A549 (cell line): ENCODE data around the gene PSG1. TPM values are rescaled to one million over a fixed set of nuclear protein-coding genes. Genes with fewer than 3 reads are reported as not detected.
"Not testable (repeated sequence)": the region's sequence is repeated elsewhere in the genome, so short reads cannot be mapped to it uniquely, and the experiment has no call there.

Source experiments
- ATAC-seq, 2 experiments: fragments of 200-7000 bp in 1 of 2; fragments of >200 bp in 1 of 2; cut with Nextera tagmentation in 1 of 2; cut with Tn5 transposase in 1 of 2; 3 replicates each; pipeline versions ENCODE4 v1.8.0 to v1.9.1; 2018 to 2020; ENCODE audit warnings: mild to moderate bottlenecking in 1 of 2, moderate library complexity in 1 of 2
- CTCF ChIA-PET: fragments of 300-600 bp; sonication (Branson Sonifier 250); formaldehyde crosslinking; extraction: SDS; loops from one replicate; lab custom pipeline; 2021; ENCODE audit warnings: antibody characterized with exemption, inconsistent platforms; lab: Yijun Ruan, JAX
- POLR2A ChIA-PET: fragments of 350-600 bp; formaldehyde crosslinking; extraction: SDS; loops from one replicate; lab custom pipeline; 2021; ENCODE audit warnings: antibody characterized with exemption, inconsistent platforms; lab: Yijun Ruan, JAX
- DNase-seq, 2 experiments: peaks; one replicate each; pipeline versions ENCODE4 v3.0.0 to v3.0.0-alpha.2; 2011 to 2016; ENCODE audit warnings: low read depth in 1 of 2, low spot score in 1 of 2
- FAIRE-seq: peaks from 2 replicates; lab custom pipeline; 2011; peaks lifted over from hg19 to GRCh38; lab: Jason Lieb, UNC
- H3K27ac ChIP-seq, 2 experiments: fragments of >200 bp; sonication (Bioruptor Twin); formaldehyde crosslinking; 3 replicates each; pipeline ENCODE4 v1.5.1; 2016 to 2017
- H3K4me1 ChIP-seq: fragments of >200 bp; sonication (Bioruptor Twin); formaldehyde crosslinking; 3 replicates; pipeline ENCODE4 v1.6.1; 2016
- H3K4me2 ChIP-seq: fragments of >200 bp; sonication (Bioruptor Twin); formaldehyde crosslinking; 3 replicates; pipeline ENCODE4 v1.6.1; 2016
- H3K4me3 ChIP-seq: fragments of >200 bp; sonication (Bioruptor Twin); formaldehyde crosslinking; 3 replicates; pipeline ENCODE4 v1.5.1; 2016
- H3K9me3 ChIP-seq: fragments of >200 bp; sonication (Bioruptor Twin); formaldehyde crosslinking; 3 replicates; pipeline ENCODE4 v1.6.1; 2016
- BHLHE40 ChIP-seq: IDR thresholded peaks from 2 replicates; pipeline ENCODE4 v1.6.1; 2012; ENCODE audit warnings: low read depth, low read length, inconsistent platforms
- MAX ChIP-seq: IDR thresholded peaks from 2 replicates; pipeline ENCODE4 v1.6.1; 2012
- RAD21 ChIP-seq, 2 experiments: fragments of >200 bp in 1 of 2; sonication (Bioruptor Twin) in 1 of 2; formaldehyde crosslinking in 1 of 2; IDR thresholded peaks in 1 of 2; conservative IDR thresholded peaks in 1 of 2; 2 replicates in 1 of 2; 3 replicates in 1 of 2; pipeline ENCODE4 v1.6.1; 2012 to 2018; ENCODE audit warnings: inconsistent platforms in 1 of 2
- WGBS: methylation state at CpG from one replicate; pipeline ENCODE4 v1.1.6; 2017; ENCODE audit errors: missing lambda C conversion rate; 5-methylcytosine and 5-hydroxymethylcytosine counted together
- polyA plus RNA-seq, 4 experiments: library from polyadenylated mRNA; depleted of rRNA in 3 of 4; stranded (reverse); fragments of >200 nt; fragmentation: RNase III in 1 of 4; extraction: RNeasy Plus Mini Kit Qiagen cat#74134 plus additional on column Dnase treatment in 1 of 4; gene quantifications; 2 replicates in 3 of 4; 3 replicates in 1 of 4; pipeline ENCODE4 v1.2.3, GENCODE V29; 2011 to 2017
- TF ChIP-seq, protein P1 (sequence below): fragments of >200 bp; sonication (Bioruptor Twin); formaldehyde crosslinking; IDR thresholded peaks from 3 replicates; pipeline ENCODE4 v1.5.1; 2016

PSG1 gene
- polyA plus RNA-seq, 2 of the 4 experiments (the other 2 are of a cell fraction): 0.16 to 0.41 TPM

DNA sequence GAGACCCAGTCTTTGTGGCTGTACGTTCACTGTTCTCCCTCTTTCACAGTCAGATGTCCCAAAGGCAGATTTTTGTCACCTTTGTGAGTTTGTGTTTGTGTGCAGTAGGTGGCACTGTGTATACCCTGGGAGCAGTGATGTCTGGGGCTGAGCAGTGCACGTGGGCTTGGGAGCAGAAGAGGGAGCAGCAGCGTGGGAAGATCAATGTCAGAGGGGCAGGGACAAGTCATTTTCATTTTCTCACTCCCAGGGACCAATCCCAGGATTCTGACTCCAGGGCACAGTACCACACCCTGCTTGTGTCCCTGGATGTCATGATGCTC is 40.2 kb upstream of the PSG1 start:
- ChIA-PET CTCF (interaction anchor here (0.7 to 1.3 kb wide), 3 partner anchors 10 to 226 kb away, joined by 3 to 8 read pairs (median 4); no protein-coding TSS in a partner anchor), POLR2A (no interaction called here)
- no peak for TF ChIP-seq BHLHE40
- peak; percentile 43; the same call in 1 of the 2 replicates for TF ChIP-seq MAX
- ATAC-seq: no peak
- Histone ChIP-seq H3K4me3 (no peak overlapping the region), H3K4me2 (no peak overlapping the region), H3K4me1 (no peaks in the 10 kb centered on the region), H3K27ac (peak overlapping the region in 1 of 2 experiments; percentile 34; a peak in 2 of 6 replicates), H3K9me3 (peaks cover 9% of the 10 kb centered on the region; the same call in 2 of the 3 replicates)
- FAIRE-seq: no peak
- peak in 1 of 2 experiments; percentile 41 for DNase-seq
- 43% methylated on average over 3 of the region's 3 CpGs for WGBS

DNA sequence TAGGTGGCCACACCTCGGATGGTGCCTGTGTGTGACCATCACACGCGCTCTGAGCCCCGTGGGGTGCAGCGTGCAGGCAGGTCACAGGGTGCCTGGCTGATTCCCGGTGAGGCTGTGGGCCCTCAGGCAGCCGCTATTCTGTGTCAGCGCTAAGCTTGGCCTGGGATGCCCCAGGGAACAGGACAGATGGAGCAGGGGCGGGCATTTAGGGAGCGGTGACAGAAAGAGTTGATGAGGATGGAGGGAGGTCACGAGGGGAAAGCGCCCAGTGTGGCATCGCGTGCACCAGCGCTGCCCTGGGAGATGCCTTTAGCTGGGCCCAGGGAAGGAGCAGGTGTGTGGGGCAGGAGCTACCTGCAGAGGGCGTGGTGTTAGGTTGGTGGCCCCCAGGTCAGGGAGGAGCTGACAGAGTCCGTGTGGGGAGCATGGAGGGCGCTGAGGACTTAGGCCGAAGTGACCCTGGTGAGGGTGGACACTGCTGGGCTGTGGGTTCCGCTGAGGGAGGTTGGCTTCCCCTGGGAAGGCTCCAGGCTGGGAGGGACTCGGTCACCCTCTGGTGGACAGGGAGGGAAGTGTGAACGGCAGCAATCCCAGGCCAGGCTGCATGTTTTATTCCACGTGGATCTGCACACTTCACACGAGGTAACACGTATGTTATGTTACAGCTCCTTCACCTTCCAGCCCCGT is 39.7 kb upstream of the PSG1 start:
- TF ChIP-seq, protein P1, sequence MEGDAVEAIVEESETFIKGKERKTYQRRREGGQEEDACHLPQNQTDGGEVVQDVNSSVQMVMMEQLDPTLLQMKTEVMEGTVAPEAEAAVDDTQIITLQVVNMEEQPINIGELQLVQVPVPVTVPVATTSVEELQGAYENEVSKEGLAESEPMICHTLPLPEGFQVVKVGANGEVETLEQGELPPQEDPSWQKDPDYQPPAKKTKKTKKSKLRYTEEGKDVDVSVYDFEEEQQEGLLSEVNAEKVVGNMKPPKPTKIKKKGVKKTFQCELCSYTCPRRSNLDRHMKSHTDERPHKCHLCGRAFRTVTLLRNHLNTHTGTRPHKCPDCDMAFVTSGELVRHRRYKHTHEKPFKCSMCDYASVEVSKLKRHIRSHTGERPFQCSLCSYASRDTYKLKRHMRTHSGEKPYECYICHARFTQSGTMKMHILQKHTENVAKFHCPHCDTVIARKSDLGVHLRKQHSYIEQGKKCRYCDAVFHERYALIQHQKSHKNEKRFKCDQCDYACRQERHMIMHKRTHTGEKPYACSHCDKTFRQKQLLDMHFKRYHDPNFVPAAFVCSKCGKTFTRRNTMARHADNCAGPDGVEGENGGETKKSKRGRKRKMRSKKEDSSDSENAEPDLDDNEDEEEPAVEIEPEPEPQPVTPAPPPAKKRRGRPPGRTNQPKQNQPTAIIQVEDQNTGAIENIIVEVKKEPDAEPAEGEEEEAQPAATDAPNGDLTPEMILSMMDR: peak; percentile 28; the same call in 1 of the 3 replicates
- TF ChIP-seq MAX: peak; percentile 52; the same call in 1 of the 2 replicates
- TF ChIP-seq RAD21 (conservative IDR thresholded peaks at IDR 0.05 in 1 of 2, IDR thresholded peaks at IDR 0.05 in 1 of 2): peak in 1 of 2 experiments; percentile 43; a peak in 2 of 5 replicates
- H3K27ac ChIP-seq: peak overlapping the region in 1 of 2 experiments; percentile 34; a peak in 2 of 6 replicates
- H3K4me1 ChIP-seq, H3K9me3 ChIP-seq, H3K4me2 ChIP-seq, FAIRE-seq, ATAC-seq, POLR2A ChIA-PET, H3K4me3 ChIP-seq: not testable (repeated sequence)
- DNase-seq: peak in 1 of 2 experiments; percentile 38
- CTCF ChIA-PET: interaction anchor here (0.9 to 1.4 kb wide), 3 partner anchors 21 to 312 kb away, joined by 3 to 4 read pairs (median 3); no protein-coding TSS in a partner anchor
- 82% methylated on average over 26 of the region's 26 CpGs for WGBS

GRCh38 chr19:42918377-42919069 is 39.0 kb upstream of the PSG1 start:
- ATAC-seq, POLR2A ChIA-PET, H3K9me3 ChIP-seq, FAIRE-seq, H3K4me2 ChIP-seq, DNase-seq, H3K4me1 ChIP-seq, H3K4me3 ChIP-seq: not testable (repeated sequence)
- 81% methylated on average over 15 of the region's 15 CpGs for WGBS
- H3K27ac ChIP-seq: 0 out of 6 replicates have a peak overlapping the region, but pooled peaks of 1 of the 2 experiments have one; percentile 14
- CTCF ChIA-PET: interaction anchor here (0.9 to 1.4 kb wide), 3 partner anchors 20 to 311 kb away, joined by 3 to 4 read pairs (median 3); no protein-coding TSS in a partner anchor

DNA sequence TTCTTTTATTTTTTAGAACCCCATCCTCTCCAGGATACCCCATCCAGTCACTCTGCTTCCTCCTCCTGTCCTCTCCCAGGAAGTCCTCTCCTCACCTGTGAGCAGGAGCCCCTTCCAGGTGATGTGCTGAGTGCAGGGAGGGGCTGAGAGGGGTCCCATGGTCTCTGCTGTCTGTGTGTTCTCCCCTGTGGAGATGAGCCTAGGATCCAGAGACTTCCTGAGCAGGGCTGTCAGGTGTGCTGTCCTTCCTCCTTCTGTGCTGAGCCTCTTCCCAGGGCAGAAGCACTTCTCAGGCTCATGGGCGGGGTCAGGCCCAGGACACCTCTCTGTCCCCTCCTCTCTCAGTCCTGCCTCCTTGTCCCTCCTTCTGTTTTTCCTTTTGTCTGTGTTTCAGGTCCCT is 38.1 kb upstream of the PSG1 start, which contains the start of gene PSG6:
TSS of gene PSG6 (minus strand) at position 261 of the 400 bp plus-strand sequence. CDS start at position 159, 102 bp downstream.
- not testable (repeated sequence) for FAIRE-seq
- WGBS: 87% methylated on average over 1 of the region's 1 CpG

GRCh38 chr19:42916931-42917330 is 37.4 kb upstream of the PSG1 start:
- H3K9me3 ChIP-seq, CTCF ChIA-PET, POLR2A ChIA-PET, H3K27ac ChIP-seq, H3K4me3 ChIP-seq, ATAC-seq, DNase-seq, FAIRE-seq, H3K4me2 ChIP-seq, H3K4me1 ChIP-seq: not testable (repeated sequence)
- WGBS: 68% methylated on average over 1 of the region's 1 CpG

More for the DNA sequence above, 38.1 kb upstream of the PSG1 start, which contains the start of gene PSG6:
- H3K4me3 ChIP-seq, DNase-seq, POLR2A ChIA-PET, H3K4me2 ChIP-seq, ATAC-seq, H3K9me3 ChIP-seq, H3K4me1 ChIP-seq: not testable (repeated sequence)
- 0 out of 6 replicates have a peak within 1 kb of the TSS, but pooled peaks of 1 of the 2 experiments have one; percentile 14 for H3K27ac ChIP-seq
- CTCF ChIA-PET: interaction anchor here (1.4 kb wide), 1 partner anchor 310 kb away, joined by 3 read pairs; no protein-coding TSS in a partner anchor

DNA sequence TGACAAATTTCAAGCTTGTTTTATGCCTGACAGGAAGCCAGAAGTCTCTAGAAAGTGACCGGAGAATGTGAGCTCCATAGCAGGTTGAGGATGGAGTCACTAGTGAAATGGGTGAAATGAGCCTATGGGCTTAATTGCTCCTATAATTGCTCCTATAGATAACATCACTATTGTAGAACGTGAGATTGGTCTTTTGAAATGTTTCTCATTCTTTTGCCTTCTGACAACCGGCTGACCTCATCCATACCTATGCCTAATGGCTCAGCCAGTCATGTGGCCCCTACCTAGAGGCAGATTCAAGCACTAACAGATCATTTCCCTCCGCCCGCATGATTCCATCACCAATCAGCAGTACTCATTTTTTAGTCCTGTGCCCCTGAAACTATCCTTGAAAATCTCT is 34.0 kb upstream of the PSG1 start:
- H3K27ac ChIP-seq, FAIRE-seq: not testable (repeated sequence)
- WGBS: 86% methylated on average over 5 of the region's 5 CpGs

DNA sequence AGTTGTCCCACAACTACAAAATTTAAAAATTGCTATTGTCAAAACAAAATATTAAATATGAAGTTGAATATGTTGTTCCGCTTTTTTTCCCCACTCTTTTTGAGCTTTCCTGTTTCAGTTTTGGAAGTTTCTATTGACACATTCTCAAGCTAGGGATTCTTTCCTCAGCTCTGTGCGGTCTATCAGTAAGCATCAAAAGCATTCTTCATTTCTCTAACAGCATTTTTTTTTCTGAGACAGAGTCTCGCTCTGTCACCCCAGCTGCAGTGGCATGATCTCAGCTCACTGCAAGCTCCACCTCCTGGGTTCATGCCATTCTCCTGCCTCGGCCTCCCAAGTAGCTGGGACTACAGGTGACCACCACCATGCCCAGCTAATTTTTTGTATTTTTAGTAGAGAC is 33.4 kb upstream of the PSG1 start:
- CTCF ChIA-PET: interaction anchor here (1.5 kb wide), 1 partner anchor 10 kb away, joined by 4 read pairs; no protein-coding TSS in a partner anchor

More for the DNA sequence above, 34.0 kb upstream of the PSG1 start:
- H3K9me3 ChIP-seq, H3K4me3 ChIP-seq, H3K4me2 ChIP-seq, ATAC-seq, H3K4me1 ChIP-seq, POLR2A ChIA-PET, DNase-seq: not testable (repeated sequence)
- CTCF ChIA-PET: interaction anchor here (1.5 kb wide), 1 partner anchor 10 kb away, joined by 4 read pairs; no protein-coding TSS in a partner anchor

GRCh38 chr19:42911731-42912130 is 32.2 kb upstream of the PSG1 start:
- CTCF ChIA-PET, H3K4me3 ChIP-seq, H3K9me3 ChIP-seq, POLR2A ChIA-PET, H3K27ac ChIP-seq, ATAC-seq, H3K4me2 ChIP-seq, DNase-seq, H3K4me1 ChIP-seq: not testable (repeated sequence)
- FAIRE-seq: peak; percentile 72
- WGBS: 76% methylated on average over 5 of the region's 5 CpGs

More for the DNA sequence above, 33.4 kb upstream of the PSG1 start:
- H3K27ac ChIP-seq, FAIRE-seq, DNase-seq, ATAC-seq, H3K4me1 ChIP-seq, H3K4me2 ChIP-seq, H3K9me3 ChIP-seq, POLR2A ChIA-PET, H3K4me3 ChIP-seq: not testable (repeated sequence)
- 87% methylated on average over 4 of the region's 4 CpGs for WGBS
